C4-2B (cell line): ENCODE data around the gene P2RX7.
A peak's percentile ranks its signal among the peaks of the same experiment; 100 is the strongest.

ENCODE experiments used
- H3K27ac ChIP-seq: fragments of 450-650 bp; 2 replicates; pipeline ENCODE4 v1.5.1; 2017
- CTCF ChIP-seq: fragments of 450-650 bp; conservative IDR thresholded peaks from 2 replicates; pipeline ENCODE4 v1.5.1; 2017; ENCODE audit warnings: mild to moderate bottlenecking
- ZFX ChIP-seq: fragments of 450-650 bp; IDR thresholded peaks from 2 replicates; pipeline ENCODE4 v1.6.1; 2017

Gene P2RX7

GRCh38 chr12:121218588-121219352 is 86.1 kb downstream of the P2RX7 start:
- no peak overlapping the region for H3K27ac ChIP-seq
- TF ChIP-seq ZFX, result no peak
- TF ChIP-seq CTCF, result no peak

GRCh38 chr12:121219353-121219986 is 86.8 kb downstream of the P2RX7 start:
- no peak for TF ChIP-seq CTCF
- TF ChIP-seq ZFX, result no peak
- no peak overlapping the region for H3K27ac ChIP-seq

GRCh38 chr12:121222847-121223246 is 90.2 kb downstream of the P2RX7 start:
- no peak overlapping the region for H3K27ac ChIP-seq
- no peak for TF ChIP-seq CTCF
- no peak for TF ChIP-seq ZFX

- TF ChIP-seq ZFX (no peak), CTCF (no peak)
These were observed 90.9 kb downstream of the P2RX7 start for GRCh38 chr12:121223292-121224285.

GRCh38 chr12:121224591-121224990 is 91.9 kb downstream of the P2RX7 start:
- H3K27ac ChIP-seq, result no peak overlapping the region
- TF ChIP-seq ZFX, result no peak
- TF ChIP-seq CTCF, result no peak

More at GRCh38 chr12:121223292-121224285, 90.9 kb downstream of the P2RX7 start:
- no peak overlapping the region for H3K27ac ChIP-seq

GRCh38 chr12:121226399-121226798 is 93.7 kb downstream of the P2RX7 start:
- TF ChIP-seq CTCF (no peak), ZFX (no peak)
- H3K27ac ChIP-seq, result peak overlapping the region; percentile 74

GRCh38 chr12:121226871-121227270 is 94.2 kb downstream of the P2RX7 start:
- H3K27ac ChIP-seq, result peak overlapping the region; percentile 74
